HEK293T (cell line): ENCODE measurements around the gene DAPP1.
A peak's percentile ranks its signal among the peaks of the same experiment; 100 is the strongest.

Experiments
- CTCF ChIA-PET: fragments of 350-600 bp; formaldehyde crosslinking; extraction: SDS; loops from one replicate; lab custom pipeline; 2021; ENCODE audit warnings: antibody characterized with exemption, inconsistent platforms; lab: Yijun Ruan, JAX
- POLR2A ChIA-PET: fragments of 350-600 bp; formaldehyde crosslinking; extraction: SDS; loops from one replicate; lab custom pipeline; 2020; ENCODE audit warnings: antibody characterized with exemption, inconsistent platforms; lab: Yijun Ruan, JAX
- DNase-seq: peaks from one replicate; pipeline ENCODE4 v3.0.0; 2012; ENCODE audit warnings: mixed read lengths; ENCODE audit errors: extremely low spot score
- ARNT ChIP-seq: fragments of 450-650 bp; IDR thresholded peaks from 2 replicates; pipeline ENCODE4 v1.6.1; 2017; ENCODE audit warnings: mild to moderate bottlenecking
- BHLHE40 ChIP-seq: fragments of 450-650 bp; IDR thresholded peaks from 2 replicates; pipeline ENCODE4 v1.6.1; 2016; ENCODE audit warnings: mild to moderate bottlenecking, moderate library complexity, borderline replicate concordance
- CTBP1 ChIP-seq: fragments of 450-650 bp; IDR thresholded peaks from 2 replicates; pipeline ENCODE4 v1.6.1; 2016; ENCODE audit warnings: borderline replicate concordance
- ELF4 ChIP-seq: fragments of 450-650 bp; IDR thresholded peaks from 2 replicates; pipeline ENCODE4 v1.6.1; 2017; ENCODE audit warnings: antibody characterized with exemption
- FOXA1 ChIP-seq: fragments of 450-650 bp; IDR thresholded peaks from 2 replicates; pipeline ENCODE4 v1.6.1; 2016; ENCODE audit warnings: mild to moderate bottlenecking
- FOXK2 ChIP-seq: fragments of 450-650 bp; IDR thresholded peaks from 2 replicates; pipeline ENCODE4 v1.6.1; 2016; ENCODE audit warnings: mild to moderate bottlenecking
- FOXM1 ChIP-seq: fragments of 450-650 bp; IDR thresholded peaks from 2 replicates; pipeline ENCODE4 v1.6.1; 2017; ENCODE audit warnings: mild to moderate bottlenecking, borderline replicate concordance
- HDGF ChIP-seq: fragments of 450-650 bp; IDR thresholded peaks from 2 replicates; pipeline ENCODE4 v1.6.1; 2017; ENCODE audit warnings: antibody characterized with exemption, borderline replicate concordance
- L3MBTL2 ChIP-seq: fragments of 450-650 bp; conservative IDR thresholded peaks from 2 replicates; pipeline ENCODE4 v1.6.1; 2016; ENCODE audit warnings: mild to moderate bottlenecking
- LEF1 ChIP-seq: fragments of 450-650 bp; IDR thresholded peaks from 2 replicates; pipeline ENCODE4 v1.6.1; 2017; ENCODE audit warnings: mild to moderate bottlenecking, borderline replicate concordance
- NFRKB ChIP-seq: fragments of 450-650 bp; IDR thresholded peaks from 2 replicates; pipeline ENCODE4 v1.6.1; 2016; ENCODE audit warnings: mild to moderate bottlenecking, moderate library complexity
- SP1 ChIP-seq: fragments of 450-650 bp; IDR thresholded peaks from 2 replicates; pipeline ENCODE4 v1.6.1; 2017
- SUZ12 ChIP-seq: fragments of 450-650 bp; IDR thresholded peaks from 2 replicates; pipeline ENCODE4 v1.6.1; 2016; ENCODE audit warnings: mild to moderate bottlenecking
- TARDBP ChIP-seq: fragments of 450-650 bp; IDR thresholded peaks from 2 replicates; pipeline ENCODE4 v1.6.1; 2016
- ZNF384 ChIP-seq: fragments of 450-650 bp; IDR thresholded peaks from 2 replicates; pipeline ENCODE4 v1.6.1; 2016
- TF ChIP-seq, protein P1 (sequence below): fragments of 450-650 bp; IDR thresholded peaks from 2 replicates; pipeline ENCODE4 v1.6.1; 2016

The DAPP1 gene

GRCh38 chr4:99801005-99801699 lies 15.5 kb upstream of the DAPP1 start:
- no peak for DNase-seq
- TF ChIP-seq ARNT: no peak
- no peak for TF ChIP-seq HDGF
- no peak for TF ChIP-seq SP1
- no peak for TF ChIP-seq FOXM1
- no peak for TF ChIP-seq SUZ12
- ChIA-PET POLR2A (no interaction called here), CTCF (no interaction called here)

- ChIA-PET POLR2A (interaction anchor here (2.4 kb wide), 1 partner anchor 240 kb away, joined by 10 read pairs; the partner anchor contains the start of gene TRMT10A), CTCF (no interaction called here)
- no peak for TF ChIP-seq L3MBTL2
- no peak for TF ChIP-seq ZNF384
- no peak for TF ChIP-seq FOXA1
- no peak for TF ChIP-seq HDGF
- no peak for TF ChIP-seq NFRKB
- no peak for TF ChIP-seq FOXM1
- TF ChIP-seq TARDBP: no peak
- TF ChIP-seq LEF1: no peak
- TF ChIP-seq FOXK2: no peak
- TF ChIP-seq ELF4: no peak
- TF ChIP-seq, protein P1, sequence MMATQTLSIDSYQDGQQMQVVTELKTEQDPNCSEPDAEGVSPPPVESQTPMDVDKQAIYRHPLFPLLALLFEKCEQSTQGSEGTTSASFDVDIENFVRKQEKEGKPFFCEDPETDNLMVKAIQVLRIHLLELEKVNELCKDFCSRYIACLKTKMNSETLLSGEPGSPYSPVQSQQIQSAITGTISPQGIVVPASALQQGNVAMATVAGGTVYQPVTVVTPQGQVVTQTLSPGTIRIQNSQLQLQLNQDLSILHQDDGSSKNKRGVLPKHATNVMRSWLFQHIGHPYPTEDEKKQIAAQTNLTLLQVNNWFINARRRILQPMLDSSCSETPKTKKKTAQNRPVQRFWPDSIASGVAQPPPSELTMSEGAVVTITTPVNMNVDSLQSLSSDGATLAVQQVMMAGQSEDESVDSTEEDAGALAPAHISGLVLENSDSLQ: no peak
- TF ChIP-seq SUZ12: no peak
- no peak for TF ChIP-seq ARNT
- TF ChIP-seq BHLHE40: no peak
- no peak for DNase-seq
Measured at GRCh38 chr4:99803566-99804101, 13.0 kb upstream of the DAPP1 start.

DNA sequence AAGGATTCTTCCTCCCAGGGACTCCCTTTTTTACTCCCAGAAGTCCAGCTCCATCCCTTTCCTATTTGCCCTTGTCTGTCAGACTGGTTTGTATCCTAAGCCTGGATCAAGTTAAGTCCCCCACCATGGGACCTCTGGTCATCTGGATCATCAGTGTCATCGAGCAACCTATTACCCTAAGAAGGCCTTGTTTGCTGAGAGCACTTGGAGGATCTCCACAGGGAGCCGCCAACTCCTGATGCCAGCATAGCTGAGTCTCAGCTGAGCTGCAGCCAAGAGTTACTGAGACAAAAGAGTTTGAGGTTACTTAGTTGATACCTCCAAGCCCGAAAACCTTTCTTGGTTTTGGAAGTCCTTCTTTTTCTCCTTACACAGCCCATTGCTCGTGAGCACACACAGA lies 10.1 kb upstream of the DAPP1 start:
- POLR2A ChIA-PET: no interaction called here
- CTCF ChIA-PET: no interaction called here
- TF ChIP-seq HDGF (no peak), BHLHE40 (no peak), FOXM1 (no peak), FOXK2 (no peak), FOXA1 (no peak), L3MBTL2 (no peak), ELF4 (no peak), CTBP1 (no peak), ARNT (no peak), ZNF384 (no peak), LEF1 (no peak), SUZ12 (no peak), NFRKB (no peak), SP1 (no peak), TARDBP (no peak)
- TF ChIP-seq, protein P1: no peak
- DNase-seq: no peak

- DNase-seq: no peak
- TF ChIP-seq BHLHE40: no peak
- TF ChIP-seq FOXK2: no peak
- no peak for TF ChIP-seq FOXA1
- TF ChIP-seq ZNF384: no peak
- no peak for TF ChIP-seq TARDBP
- TF ChIP-seq, protein P1: no peak
- TF ChIP-seq ARNT: no peak
- TF ChIP-seq NFRKB: no peak
- no peak for TF ChIP-seq CTBP1
- TF ChIP-seq HDGF: no peak
- TF ChIP-seq FOXM1: no peak
- TF ChIP-seq L3MBTL2: no peak
- no peak for TF ChIP-seq LEF1
- no peak for TF ChIP-seq SP1
- TF ChIP-seq ELF4: no peak
- TF ChIP-seq SUZ12: no peak
- POLR2A ChIA-PET: interaction anchor here (1.1 to 2.3 kb wide), 3 partner anchors 141 to 244 kb away, joined by 3 to 14 read pairs (median 7); partner anchors contain the start of gene TRMT10A
- CTCF ChIA-PET: interaction anchor here (0.5 to 1.1 kb wide), 5 partner anchors 14 to 247 kb away, joined by 3 to 4 read pairs (median 4); no protein-coding TSS in a partner anchor
Measured at GRCh38 chr4:99807666-99808065, 9.0 kb upstream of the DAPP1 start.

- ChIA-PET CTCF (interaction anchor here (0.5 to 1.1 kb wide), 6 partner anchors 13 to 783 kb away, joined by 3 to 4 read pairs (median 4); no protein-coding TSS in a partner anchor), POLR2A (interaction anchor here (1.1 to 2.3 kb wide), 3 partner anchors 140 to 245 kb away, joined by 3 to 14 read pairs (median 7); partner anchors contain the start of gene TRMT10A)
- no peak for TF ChIP-seq ARNT
- TF ChIP-seq LEF1: no peak
- peak; percentile 73 for DNase-seq
Measured at GRCh38 chr4:99808260-99808857, 8.3 kb upstream of the DAPP1 start.

GRCh38 chr4:99809326-99809725 lies 7.3 kb upstream of the DAPP1 start:
- CTCF ChIA-PET: interaction anchor here (0.6 kb wide), 1 partner anchor 784 kb away, joined by 3 read pairs; no protein-coding TSS in a partner anchor
- POLR2A ChIA-PET: interaction anchor here (2.3 kb wide), 1 partner anchor 246 kb away, joined by 14 read pairs; the partner anchor contains the start of gene TRMT10A
- no peak for DNase-seq
- no peak for TF ChIP-seq ARNT
- TF ChIP-seq, protein P1: no peak
